Measurements from ENCODE around the gene TMEM41B. TPM values are rescaled to one million over a fixed set of nuclear protein-coding genes. Genes with fewer than 3 reads are reported as not detected.
A peak's percentile ranks its signal among the peaks of the same experiment; 100 is the strongest.
"Not testable (repeated sequence)": the region's sequence is repeated elsewhere in the genome, so short reads cannot be mapped to it uniquely, and the experiment has no call there.

TMEM41B gene
- total RNA-seq, 1 donor from 2014 or later: 45.8 TPM

DNA sequence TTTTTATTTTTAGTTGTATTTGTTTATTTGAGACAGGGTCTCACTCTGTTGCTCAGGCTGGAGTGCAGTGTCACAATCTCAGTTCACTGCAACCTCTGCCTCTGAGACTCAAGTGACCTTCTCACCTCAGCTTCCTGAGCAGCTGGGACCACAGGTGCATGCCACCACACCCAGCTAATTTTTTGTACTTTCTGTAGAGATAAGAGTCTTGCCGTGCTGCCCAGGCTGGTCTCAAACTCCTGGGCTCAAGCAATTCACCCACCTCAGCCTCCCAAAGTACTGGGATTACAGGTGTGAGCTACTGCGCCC, 53.6 kb downstream of the TMEM41B start:
- not testable (repeated sequence) for DNase-seq (ENCODE audit: low read depth, low spot score)

GRCh38 chr11:9259981-9260837, 54.2 kb downstream of the TMEM41B start:
- no peak for DNase-seq (ENCODE audit: low read depth, low spot score)

DNA sequence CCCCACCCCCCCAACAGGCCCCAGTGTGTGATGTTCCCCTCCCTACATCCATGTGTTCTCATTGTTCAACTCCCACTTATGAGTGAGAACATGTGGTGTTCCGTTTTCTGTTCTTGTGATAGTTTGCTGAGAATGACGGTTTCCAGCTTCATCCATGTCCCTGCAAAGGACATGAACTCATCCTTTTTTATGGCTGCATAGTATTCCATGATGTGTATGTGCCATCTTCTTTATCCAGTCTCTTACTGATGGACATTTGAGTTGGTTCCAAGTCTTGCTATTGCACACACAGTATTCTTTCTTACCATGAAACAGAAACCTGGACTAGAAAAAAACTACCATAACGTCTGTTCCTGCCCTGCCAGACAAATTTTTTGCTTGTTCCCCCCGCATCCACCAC, 56.1 kb downstream of the TMEM41B start:
- DNase-seq (ENCODE audit: low read depth, low spot score): not testable (repeated sequence)

- DNase-seq (ENCODE audit: low read depth, low spot score): no peak
Measured at GRCh38 chr11:9254416-9254815, 60.0 kb downstream of the TMEM41B start.

GRCh38 chr11:9253086-9253485, 61.3 kb downstream of the TMEM41B start:
- DNase-seq (ENCODE audit: low read depth, low spot score): peak; percentile 29

DNA sequence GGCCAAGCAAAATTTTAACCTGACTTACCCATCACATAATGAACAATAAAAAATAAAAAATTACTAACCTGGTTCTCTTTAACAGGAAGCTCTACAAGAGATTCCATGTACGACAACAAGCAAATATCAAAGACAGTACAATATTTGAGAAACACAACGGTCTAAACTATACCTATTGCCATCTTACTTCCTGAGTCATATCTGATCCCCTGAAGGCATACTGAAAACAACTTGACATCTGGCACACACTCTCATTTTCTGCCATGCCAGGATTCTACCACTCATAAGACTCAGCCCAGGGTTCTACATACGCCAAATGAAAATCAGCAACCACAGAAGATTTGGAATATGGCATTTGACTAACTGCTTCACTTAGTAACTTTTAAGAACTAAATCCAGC, 63.1 kb downstream of the TMEM41B start:
- no peak for DNase-seq (ENCODE audit: low read depth, low spot score)

GRCh38 chr11:9250139-9250582, 64.2 kb downstream of the TMEM41B start:
- no peak for DNase-seq (ENCODE audit: low read depth, low spot score)

- DNase-seq (ENCODE audit: low read depth, low spot score): no peak
Measured at GRCh38 chr11:9249252-9249651, 65.1 kb downstream of the TMEM41B start.

DNA sequence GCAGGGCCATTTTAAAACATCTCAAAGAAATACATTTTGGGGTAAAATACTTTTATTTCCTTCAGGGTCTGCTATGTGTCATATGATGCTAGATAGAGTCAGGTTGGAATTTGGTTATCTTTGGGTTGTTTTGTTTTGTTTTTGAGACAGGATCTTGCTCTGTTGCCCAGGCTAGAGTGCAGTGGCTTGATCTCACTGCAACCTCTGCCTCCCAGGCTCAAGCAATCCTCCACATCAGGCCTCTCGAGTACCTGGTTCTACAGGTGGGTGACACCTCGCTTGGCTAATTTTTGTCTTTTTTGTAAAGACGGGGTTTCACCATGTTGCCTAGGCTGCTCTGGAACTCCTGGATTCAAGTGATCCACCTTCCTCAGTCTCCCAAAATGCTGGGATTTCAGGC, 66.5 kb downstream of the TMEM41B start:
- no peak for DNase-seq (ENCODE audit: low read depth, low spot score)

- DNase-seq (ENCODE audit: low read depth, low spot score): not testable (repeated sequence)
Measured at GRCh38 chr11:9236242-9236641, 78.2 kb downstream of the TMEM41B start.

GRCh38 chr11:9232482-9232881, 81.9 kb downstream of the TMEM41B start:
- no peak for DNase-seq (ENCODE audit: low read depth, low spot score)

GRCh38 chr11:9231848-9232177, 82.6 kb downstream of the TMEM41B start:
- DNase-seq (ENCODE audit: low read depth, low spot score): peak; percentile 15

Other genes starting within 250 kb of the TMEM41B start
- gene SCUBE2, start 223.0 kb downstream of the TMEM41B start, total RNA-seq: 0.73 and 0.74 TPM in 2 replicates
- gene DENND5A, start 49.2 kb downstream of the TMEM41B start, total RNA-seq: 185 and 210 TPM in 2 replicates
- 135 and 169 TPM in 2 replicates for gene IPO7, start 70.1 kb upstream of the TMEM41B start, total RNA-seq
- gene ZNF143, start 146.4 kb upstream of the TMEM41B start, total RNA-seq: 32.2 and 46.4 TPM in 2 replicates